ENCODE results near the gene ZNF133. TPM values are rescaled to one million over a fixed set of nuclear protein-coding genes. Genes with fewer than 3 reads are reported as not detected.
A peak's percentile ranks its signal among the peaks of the same experiment; 100 is the strongest.

The ZNF133 gene
- total and polyA plus RNA-seq, 2 of the 13 experiments (the other 11 are each of a cell fraction or from before 2014, with no cell fraction given), result 23.5 to 26.7 TPM

GRCh38 chr20:18304618-18305017, 16.3 kb downstream of the ZNF133 start:
- in situ Hi-C loops (cut with HindIII; ENCODE audit: extremely low pct_ligation_motif_present, low pct_unique_long_range_greater_than_20kb), result no loop called here
- intact Hi-C loops (cut with micrococcal nuclease; ENCODE audit: unreplicated experiment), result no loop called here
- Histone ChIP-seq H3K27me3 (ENCODE audit: control insufficient read depth in 1 of 2, insufficient read depth in 2 of 2, low read length in 2 of 2) (no peaks in the 10 kb centered on the region), H3K4me3 (replicated peaks in 1 of 3; ENCODE audit: insufficient read depth in 1 of 3, low read depth in 2 of 3, low read length in 3 of 3) (no peak overlapping the region), H2AFZ (ENCODE audit: low read length) (no peak overlapping the region), H3K9me3 (ENCODE audit: low read length) (no peaks in the 10 kb centered on the region), H3K79me2 (ENCODE audit: insufficient read depth, low read length) (no peaks in the 10 kb centered on the region), H3K36me3 (replicated peaks in 1 of 2; ENCODE audit: control insufficient read depth in 1 of 2, insufficient read depth in 2 of 2, low read length in 2 of 2) (peaks cover 4 to 26% of the 10 kb centered on the region in 2 experiments), H3K4me2 (ENCODE audit: low read depth, low read length) (no peak overlapping the region), H3K27ac (ENCODE audit: extremely low read length, insufficient read depth, low read length) (no peak overlapping the region), H3K4me1 (ENCODE audit: insufficient read depth, low read length) (no peaks in the 10 kb centered on the region), H3K9ac (ENCODE audit: insufficient read depth, low read depth, low read length) (no peak overlapping the region), H4K20me1 (ENCODE audit: insufficient read depth, low read length) (no peaks in the 10 kb centered on the region)
- TF ChIP-seq CTCF (CRISPR knock-in tag; IDR thresholded peaks at IDR 0.05), result peak; percentile 30; the same call in 1 of the 2 replicates
- TF ChIP-seq SP5 (CRISPR knock-in tag; IDR thresholded peaks at IDR 0.05; ENCODE audit: borderline replicate concordance, low read depth), result no peak
- TF ChIP-seq ZNF230 (CRISPR knock-in tag; IDR thresholded peaks at IDR 0.05), result no peak
- TF ChIP-seq ZSCAN21 (CRISPR knock-in tag; IDR thresholded peaks at IDR 0.05; ENCODE audit: borderline replicate concordance), result no peak
- 0 out of 2 replicates have a peak, but pooled peaks have one; percentile 29 for TF ChIP-seq FOXO4 (CRISPR knock-in tag; conservative IDR thresholded peaks at IDR 0.05)
- TF ChIP-seq STAG1 (CRISPR knock-in tag; IDR thresholded peaks at IDR 0.05), result peak; percentile 49
- TF ChIP-seq ZNF674 (CRISPR knock-in tag; IDR thresholded peaks at IDR 0.05; ENCODE audit: low read depth), result no peak
- no peak for FAIRE-seq
- ChIA-PET POLR2A (no interaction called here), CTCF (ENCODE audit: low intra/inter-chr PET ratio, low total read pairs) (no interaction called here)
- no TSS peak for BruUV-seq (replicated peaks)
- peak; percentile 69; the same call in 2 of the 3 replicates for ATAC-seq
- DNase-seq (ENCODE audit: low spot score), result no peak
- 100% methylated on average over 1 of the region's 1 CpG for WGBS (ENCODE audit: low lambda C conversion rate)
